ENCODE measurements around the gene SEMA3F.

SEMA3F gene

GRCh38 chr3:50237754-50238548 is 82.8 kb downstream of the SEMA3F start:
- Histone ChIP-seq H3K27me3 (replicated peaks in 2 of 5; ENCODE audit: control insufficient read depth in 4 of 5, insufficient read depth in 5 of 5, low read length in 4 of 5) (no peaks in the 10 kb centered on the region), H3K9me3 (ENCODE audit: control extremely low read depth in 1 of 5, control insufficient read depth in 4 of 5, insufficient read depth in 2 of 5, low read depth in 1 of 5, low read length in 4 of 5) (no peaks in the 10 kb centered on the region), H3K36me3 (ENCODE audit: control insufficient read depth in 4 of 4, insufficient read depth in 4 of 4, low read length in 3 of 4) (peaks cover 0 to 35% (median 10%) of the 10 kb centered on the region in 4 experiments), H3K4me3 (ENCODE audit: control insufficient read depth in 1 of 7, extremely low read depth in 1 of 7, insufficient read depth in 4 of 7, low read depth in 2 of 7, low read length in 6 of 7) (peak overlapping the region; percentile 81 to 99 (median 97)), H3K27ac (ENCODE audit: insufficient read depth in 1 of 2, low read depth in 1 of 2, low read length in 2 of 2, poor library complexity in 1 of 2, severe bottlenecking in 2 of 2) (peak overlapping the region; percentile 80 to 93), H3K4me1 (ENCODE audit: control extremely low read depth in 1 of 4, control insufficient read depth in 4 of 4, insufficient read depth in 4 of 4, low read length in 3 of 4) (peaks cover 11 to 77% (median 73%) of the 10 kb centered on the region in 4 experiments)
- 0% methylated on average over 27 of the region's 31 CpGs for WGBS (ENCODE audit: insufficient coverage)
- ChIA-PET POLR2A (interaction anchor here (0.6 to 1.9 kb wide), 3 partner anchors 8 to 1126 kb away, joined by 3 to 8 read pairs (median 3); no protein-coding TSS in a partner anchor), CTCF (interaction anchor here (69.0 to 72.5 kb wide), 2 partner anchors 6 to 12 kb away, joined by 1875 read pairs; partner anchors contain the start of genes GNAI2, LSMEM2, SEMA3B and SLC38A3)
- DNase-seq, result peak; percentile 74 to 90 (median 86)

- Histone ChIP-seq H3K9me3 (ENCODE audit: control extremely low read depth in 1 of 5, control insufficient read depth in 4 of 5, insufficient read depth in 2 of 5, low read depth in 1 of 5, low read length in 4 of 5) (no peaks in the 10 kb centered on the region), H3K27ac (ENCODE audit: insufficient read depth in 1 of 2, low read depth in 1 of 2, low read length in 2 of 2, poor library complexity in 1 of 2, severe bottlenecking in 2 of 2) (peak overlapping the region; percentile 50 to 93), H3K4me1 (ENCODE audit: control extremely low read depth in 1 of 4, control insufficient read depth in 4 of 4, insufficient read depth in 4 of 4, low read length in 3 of 4) (peaks cover 11 to 84% (median 79%) of the 10 kb centered on the region in 4 experiments), H3K4me3 (ENCODE audit: control insufficient read depth in 1 of 7, extremely low read depth in 1 of 7, insufficient read depth in 4 of 7, low read depth in 2 of 7, low read length in 6 of 7) (peak overlapping the region; percentile 81 to 99 (median 97)), H3K27me3 (replicated peaks in 2 of 5; ENCODE audit: control insufficient read depth in 4 of 5, insufficient read depth in 5 of 5, low read length in 4 of 5) (no peaks in the 10 kb centered on the region), H3K36me3 (ENCODE audit: control insufficient read depth in 4 of 4, insufficient read depth in 4 of 4, low read length in 3 of 4) (peaks cover 0 to 38% (median 10%) of the 10 kb centered on the region in 4 experiments)
- DNase-seq, result no peak
- 12% methylated on average over 5 of the region's 7 CpGs for WGBS (ENCODE audit: insufficient coverage)
- ChIA-PET CTCF (interaction anchor here (69.0 to 72.5 kb wide), 2 partner anchors 7 to 11 kb away, joined by 1875 read pairs; partner anchors contain the start of genes GNAI2, LSMEM2, SEMA3B and SLC38A3), POLR2A (no interaction called here)
These were observed 83.5 kb downstream of the SEMA3F start for GRCh38 chr3:50238549-50239026.

All from common myeloid progenitor, CD34-positive (primary cell).